Retina (tissue), 1 donor: ENCODE results near the gene OSBPL10.

Source experiments
- DNase-seq: peaks from one replicate; pipeline ENCODE4 v3.0.0-alpha.2; 2016

The OSBPL10 gene

DNA sequence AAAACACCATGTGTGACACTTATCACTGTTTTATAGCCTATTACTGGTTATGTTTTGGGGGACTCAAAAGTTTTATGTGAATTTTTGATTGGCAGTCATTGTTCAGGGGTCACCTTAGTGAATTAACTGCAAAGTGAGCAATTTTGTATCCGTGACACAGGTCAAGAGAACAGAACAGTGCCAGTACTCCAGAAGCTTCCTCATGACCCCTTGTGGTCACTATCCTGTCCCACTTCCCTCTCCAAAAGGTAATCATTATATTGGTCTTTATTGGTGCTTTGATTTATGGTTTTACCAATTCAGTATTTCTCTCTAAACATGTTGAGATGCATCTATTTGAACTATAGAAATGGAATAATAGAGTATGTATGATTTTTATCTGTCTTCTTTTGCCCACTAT, 341.2 kb downstream of the OSBPL10 start:
- no peak for DNase-seq

DNA sequence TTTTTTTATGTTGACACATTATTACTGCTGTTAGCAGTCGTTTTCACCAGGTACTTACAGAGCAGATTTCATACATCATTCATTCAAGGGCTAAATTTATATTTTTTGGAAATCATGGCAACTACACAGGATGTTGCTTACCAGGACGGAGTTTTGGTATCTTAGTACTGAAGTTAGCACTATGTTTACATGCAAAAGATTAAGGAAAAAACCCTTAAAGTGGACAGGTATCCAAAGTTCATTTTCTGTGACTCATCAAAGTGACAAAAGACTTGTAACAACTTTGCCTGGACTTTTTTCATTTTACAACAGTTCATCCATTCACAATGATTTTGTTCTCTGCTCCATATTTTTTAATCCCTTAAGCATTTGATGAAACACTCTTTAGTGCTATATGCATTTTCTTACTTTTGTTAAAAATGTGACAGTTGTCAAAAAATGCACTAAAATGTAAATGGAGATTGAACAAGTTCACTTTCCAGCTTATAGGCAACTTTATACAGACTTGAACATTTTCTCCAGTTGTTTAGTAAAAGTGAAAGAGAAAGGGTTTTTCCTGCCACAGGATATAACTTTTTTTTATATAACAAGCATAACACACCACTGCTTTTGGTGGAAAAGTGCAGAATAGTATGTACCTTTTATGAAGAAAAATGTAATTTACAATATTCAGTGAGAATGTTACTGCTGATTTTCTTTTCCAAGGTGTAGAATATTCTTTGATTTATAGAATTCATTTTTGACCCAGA, 344.2 kb downstream of the OSBPL10 start:
- DNase-seq, result no peak

DNA sequence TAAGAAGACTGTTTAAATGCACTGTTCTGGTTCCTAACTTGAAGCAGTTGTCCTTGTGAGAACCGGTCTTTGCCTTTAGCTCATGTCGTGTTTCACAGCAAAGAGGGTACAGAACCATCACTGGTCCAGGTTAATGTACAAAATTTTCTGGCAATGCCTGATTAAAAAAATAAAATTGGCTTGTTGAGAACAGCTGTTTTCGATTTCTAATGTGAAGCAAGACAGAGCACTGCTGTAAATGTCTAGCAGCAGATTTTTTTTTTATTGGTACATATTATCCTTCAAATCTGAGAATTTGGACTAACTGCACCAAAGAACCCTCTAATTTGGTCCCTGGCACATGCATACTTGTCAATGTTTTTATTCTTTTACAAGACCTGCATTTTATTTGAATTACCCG, 345.0 kb downstream of the OSBPL10 start:
- no peak for DNase-seq

DNA sequence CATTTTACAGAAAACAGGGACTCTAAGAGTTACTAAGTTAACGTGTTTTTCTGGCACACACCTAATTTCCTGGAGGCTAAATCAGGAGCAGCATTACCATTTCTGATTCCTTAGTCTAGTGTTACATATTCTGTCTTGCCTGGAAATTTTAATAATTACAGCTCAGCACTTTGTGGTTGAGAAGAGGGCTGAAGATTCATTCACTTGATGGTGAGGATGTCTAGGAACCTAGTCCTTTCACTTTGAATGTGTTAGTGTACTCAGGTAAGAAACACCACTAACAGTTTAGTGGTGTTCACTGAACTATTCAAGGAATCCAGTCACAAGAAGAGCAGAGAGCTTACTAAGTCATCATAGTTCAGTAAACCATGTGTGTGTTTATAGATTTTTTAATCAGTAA, 345.5 kb downstream of the OSBPL10 start:
- DNase-seq, result no peak

DNA sequence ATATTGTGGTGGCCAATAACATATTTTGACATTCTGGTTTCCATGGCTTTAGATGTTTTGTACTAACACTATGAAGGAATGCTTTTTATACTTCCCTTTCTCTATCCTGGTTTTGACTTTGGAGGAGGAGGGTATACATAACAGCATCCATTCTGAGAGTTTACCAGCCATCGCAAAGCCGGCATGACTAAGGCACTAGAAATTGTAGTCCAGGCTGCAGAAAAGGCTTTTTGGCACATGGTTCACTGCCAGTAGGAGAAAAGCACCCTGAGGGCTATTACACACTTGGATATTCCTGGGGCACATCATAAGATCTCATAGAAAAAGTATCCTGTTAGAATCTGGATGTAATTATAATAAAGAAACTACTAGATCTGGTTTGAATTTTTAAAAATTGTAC, 346.6 kb downstream of the OSBPL10 start:
- no peak for DNase-seq

DNA sequence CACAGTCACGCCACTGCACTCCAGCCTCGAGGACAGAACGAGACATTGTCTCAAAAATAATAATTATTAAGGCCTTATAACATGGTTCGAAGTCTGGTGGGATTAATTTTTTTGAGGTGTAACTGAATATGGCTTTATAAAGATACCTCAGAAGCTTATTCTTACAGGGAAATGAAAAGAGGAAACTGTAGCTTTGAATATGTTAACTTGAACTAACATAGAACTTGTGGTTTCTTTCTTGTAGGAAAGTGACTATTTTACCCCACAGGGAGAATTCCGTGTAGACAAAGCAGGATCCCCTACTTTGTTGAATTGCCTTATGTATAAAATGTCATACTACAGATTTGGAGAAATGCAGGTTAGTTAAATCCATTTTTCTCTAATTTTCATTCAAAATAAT, 352.0 kb downstream of the OSBPL10 start:
- no peak for DNase-seq

DNA sequence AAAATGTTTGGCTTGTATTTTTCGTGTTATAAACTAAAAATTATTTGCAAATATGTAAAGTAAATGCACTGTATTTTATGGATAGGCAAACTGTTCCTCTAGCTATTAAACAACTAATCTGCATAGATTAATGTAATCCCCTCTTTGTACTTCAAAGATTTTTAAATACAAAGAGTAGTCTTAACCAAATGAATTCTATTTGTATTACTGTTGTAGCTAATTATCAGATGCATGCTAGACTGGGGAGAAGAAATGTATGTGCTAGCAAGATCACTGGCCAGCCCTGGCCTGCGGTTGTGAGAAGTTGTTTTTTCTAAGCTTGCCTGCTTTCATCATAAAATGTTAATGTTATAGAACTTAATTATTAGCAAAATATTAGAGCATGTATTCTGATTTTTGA, 355.7 kb downstream of the OSBPL10 start:
- no peak for DNase-seq

DNA sequence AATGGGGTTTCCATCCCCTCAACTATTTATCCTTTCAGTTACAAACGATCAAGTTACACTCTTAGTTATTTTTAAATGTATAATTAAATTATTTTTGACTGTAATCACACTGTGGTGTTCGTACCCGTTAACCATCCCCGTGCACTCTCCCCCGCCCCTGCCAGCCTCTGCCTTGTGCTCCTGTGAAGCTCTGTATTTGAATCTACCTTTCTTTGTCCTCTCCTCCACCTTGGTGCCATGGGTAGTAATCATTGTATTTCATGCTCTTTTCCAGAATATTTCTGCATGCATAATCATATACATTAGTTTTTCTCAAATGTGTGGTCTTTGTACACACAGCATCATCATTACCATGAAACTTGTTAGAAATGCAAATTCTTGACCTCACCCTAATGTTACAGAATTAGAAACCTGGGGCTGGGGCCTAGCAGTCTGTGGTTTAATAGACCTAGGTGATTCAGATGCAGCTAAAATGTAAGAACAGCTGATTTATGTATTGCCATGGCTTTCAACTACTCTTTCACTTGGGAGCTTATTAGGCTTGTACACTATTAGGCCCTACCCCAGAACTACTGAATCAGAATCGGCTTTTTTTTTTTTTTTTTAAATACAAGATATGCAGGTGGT, 356.9 kb downstream of the OSBPL10 start:
- no peak for DNase-seq

DNA sequence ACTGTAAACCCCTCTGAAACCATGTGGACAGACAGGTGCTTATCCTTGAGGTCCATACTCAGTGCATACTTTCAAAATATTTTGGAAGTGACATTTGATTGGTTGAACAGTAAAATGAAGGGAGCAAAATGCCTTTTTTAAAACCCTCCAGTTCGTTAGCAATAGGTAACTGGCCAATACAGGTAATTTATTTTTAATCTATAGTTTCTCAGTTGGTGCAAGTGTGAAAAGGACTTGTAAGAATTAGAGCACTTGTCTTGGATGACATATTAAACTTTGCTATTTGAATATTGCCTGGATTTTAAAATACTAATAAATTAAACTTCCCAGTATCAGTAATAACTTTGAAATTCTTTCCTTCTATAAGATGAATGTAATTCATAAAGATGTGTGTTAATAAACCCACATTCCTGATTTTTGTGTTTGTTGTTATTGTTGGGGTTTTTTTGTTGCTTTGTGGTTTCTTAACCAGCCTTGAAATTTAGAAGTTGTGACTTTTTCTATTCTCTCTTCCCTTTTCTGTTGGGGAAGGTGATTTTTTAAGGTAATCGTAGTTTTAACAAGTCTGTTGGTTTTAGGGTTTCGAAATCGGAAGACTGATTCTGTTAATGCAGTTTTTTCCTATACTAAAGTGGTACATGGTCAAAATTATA, 358.3 kb downstream of the OSBPL10 start:
- no peak for DNase-seq

DNA sequence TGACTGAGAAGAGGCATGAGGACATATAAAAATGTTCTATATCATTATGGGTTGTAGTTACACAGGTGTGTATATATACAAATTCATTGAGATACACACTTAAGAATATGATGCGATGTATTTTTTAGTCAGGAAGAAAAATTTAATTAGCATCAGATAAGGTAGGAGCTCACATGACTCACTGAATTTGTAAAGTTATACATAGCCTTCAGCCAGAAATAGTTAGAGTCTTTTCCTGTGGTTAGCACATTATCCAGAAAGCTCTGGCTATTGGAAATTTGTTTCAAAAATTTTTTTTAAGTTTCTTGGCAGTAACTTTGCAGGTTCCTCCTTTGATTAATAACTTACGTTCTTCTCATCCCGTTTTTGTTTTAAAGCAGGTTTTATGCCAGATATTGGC, 359.7 kb downstream of the OSBPL10 start:
- no peak for DNase-seq

DNA sequence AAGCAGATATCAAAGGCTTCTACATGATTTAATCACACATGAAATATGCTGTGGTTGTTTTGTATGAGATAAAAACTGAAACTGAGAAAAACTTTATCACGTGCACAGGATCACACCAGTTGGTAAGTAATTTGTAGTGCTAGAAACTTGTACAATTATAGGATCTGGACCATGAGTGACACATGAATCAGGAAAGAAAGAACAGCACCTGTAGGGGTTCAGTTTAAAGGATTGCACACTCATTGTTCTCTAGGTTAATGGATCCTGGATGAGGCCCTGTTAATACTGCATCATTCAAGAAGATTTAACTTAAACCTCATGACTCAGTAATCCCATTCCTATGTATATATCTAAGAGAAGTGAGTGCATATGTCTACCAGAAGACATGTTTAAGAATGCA, 360.4 kb downstream of the OSBPL10 start:
- no peak for DNase-seq

DNA sequence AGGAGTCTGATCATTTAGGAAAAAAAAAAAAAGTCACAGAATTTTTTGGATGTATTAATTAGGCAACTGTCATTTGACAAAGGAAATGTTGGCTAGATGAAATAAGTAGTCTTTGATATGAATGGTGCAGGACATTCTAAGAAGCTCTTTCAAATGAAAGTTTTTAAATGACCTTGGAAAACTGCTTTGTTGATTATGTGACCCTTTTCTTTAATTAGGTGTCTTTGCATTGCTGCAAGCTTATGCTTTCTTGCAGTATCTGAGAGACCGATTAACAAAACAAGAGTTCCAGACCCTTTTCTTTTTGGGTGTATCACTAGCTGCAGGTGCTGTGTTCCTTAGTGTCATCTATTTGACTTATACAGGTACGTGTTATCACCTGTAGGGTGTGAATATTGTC, 364.4 kb downstream of the OSBPL10 start:
- no peak for DNase-seq

DNA sequence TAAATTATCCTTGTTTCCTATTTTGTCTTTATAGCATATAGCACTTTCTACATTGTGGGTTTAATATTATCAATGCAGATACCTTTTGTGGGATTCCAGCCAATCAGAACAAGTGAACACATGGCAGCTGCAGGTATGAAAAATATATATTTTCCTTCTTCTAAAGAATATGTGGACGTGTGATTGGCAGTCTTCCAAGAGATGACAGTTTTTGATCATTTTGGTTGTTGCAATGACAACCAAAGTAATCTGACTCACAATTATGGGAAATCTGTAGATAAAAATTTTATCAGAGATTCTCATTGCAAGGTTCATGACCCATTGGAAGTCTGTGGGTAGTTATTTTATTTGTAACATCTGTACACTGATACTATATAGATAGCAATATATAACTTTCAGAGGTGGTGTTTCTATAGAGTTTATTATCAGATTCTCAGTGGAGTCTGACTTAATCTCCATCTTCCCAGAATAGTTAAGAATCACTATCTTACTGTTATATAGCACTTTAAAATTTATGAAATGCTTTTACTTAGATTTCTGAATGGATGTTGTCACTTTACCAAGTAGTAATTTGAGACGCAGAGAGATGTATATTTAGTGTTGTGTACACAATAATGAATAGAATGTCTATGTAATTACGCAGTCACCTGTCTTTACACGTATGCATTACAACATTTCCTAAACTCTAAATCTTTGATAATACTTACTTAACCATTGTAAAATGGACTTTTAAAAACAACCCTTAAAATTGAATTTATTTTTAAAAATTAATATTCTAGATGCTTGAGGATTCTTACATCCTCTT, 365.8 kb downstream of the OSBPL10 start:
- DNase-seq, result no peak

DNA sequence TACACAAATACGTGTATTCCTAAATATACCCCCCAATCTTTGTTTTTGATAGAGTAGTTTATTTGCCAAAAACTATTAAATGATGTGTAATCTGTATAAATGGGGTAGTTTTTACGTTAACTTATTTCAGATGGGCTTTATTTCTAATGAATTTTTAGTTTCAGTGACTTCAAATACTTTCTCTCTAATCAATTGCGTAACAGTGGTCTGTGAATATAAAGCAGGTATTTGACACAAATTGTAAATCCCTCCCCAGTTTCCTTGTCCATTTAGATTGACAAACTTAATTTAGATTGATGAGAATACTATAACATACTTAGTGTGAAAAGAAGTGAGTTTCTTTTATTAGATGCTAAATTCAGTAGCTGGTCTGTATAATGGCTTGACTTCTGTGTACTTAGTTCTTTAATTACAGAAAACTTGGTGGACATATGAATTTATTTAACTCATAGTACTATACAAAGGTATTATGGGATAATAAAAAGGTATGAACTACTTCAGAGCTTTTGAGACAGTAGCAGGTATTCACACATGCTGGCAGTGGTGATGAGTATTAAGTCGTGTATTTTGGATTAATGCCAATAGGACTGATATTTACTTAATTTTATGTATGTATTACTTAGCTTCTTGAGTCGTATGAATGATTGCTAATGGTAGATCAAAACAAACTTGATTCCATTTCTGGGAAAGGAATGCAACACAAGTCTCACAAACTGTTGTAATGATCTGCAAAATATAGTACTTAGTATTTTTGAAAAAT, 366.7 kb downstream of the OSBPL10 start:
- DNase-seq, result no peak

DNA sequence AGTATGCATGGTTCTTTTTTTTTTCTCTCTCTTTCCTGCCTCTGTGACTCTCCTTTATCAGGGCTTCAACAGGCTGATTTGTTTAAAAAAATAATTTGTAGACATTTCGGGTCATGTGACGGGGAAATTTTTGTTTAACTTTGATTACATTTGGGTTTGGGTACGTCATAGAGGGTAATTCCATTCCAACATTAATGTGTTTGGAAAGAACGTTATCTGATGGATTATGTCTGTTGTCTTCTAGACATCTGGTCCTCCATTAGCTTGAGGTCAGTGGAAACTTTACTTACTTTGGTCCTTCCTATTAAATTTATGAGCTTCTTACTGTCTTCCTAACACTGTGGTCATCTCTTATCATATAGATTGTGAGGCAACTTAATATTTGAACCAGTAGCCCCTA, 367.4 kb downstream of the OSBPL10 start:
- no peak for DNase-seq

DNA sequence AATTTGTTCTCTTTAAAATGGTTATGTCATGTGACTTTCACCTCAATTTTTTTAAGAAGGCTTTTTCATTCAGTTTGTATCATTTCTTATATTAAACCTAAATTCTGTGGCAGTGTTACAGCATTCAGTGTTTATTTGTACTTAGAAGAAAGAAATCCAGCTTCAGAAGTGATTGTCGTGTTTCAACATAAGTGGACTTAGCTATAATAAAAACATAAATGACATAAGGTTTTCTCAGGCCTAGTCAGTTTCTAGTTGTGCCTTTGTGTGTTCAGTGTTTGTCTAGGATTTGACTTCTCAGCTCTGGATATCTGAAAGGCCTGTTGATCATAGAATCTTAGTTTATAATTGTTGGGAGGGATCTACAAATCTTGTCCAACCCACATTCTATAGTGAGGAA, 367.9 kb downstream of the OSBPL10 start:
- no peak for DNase-seq
